HEK293T (cell line): ENCODE measurements around the gene MYLK3.

Source experiments
- CTBP1 ChIP-seq: fragments of 450-650 bp; IDR thresholded peaks from 2 replicates; pipeline ENCODE4 v1.6.1; 2016; ENCODE audit warnings: borderline replicate concordance
- FOXA1 ChIP-seq: fragments of 450-650 bp; IDR thresholded peaks from 2 replicates; pipeline ENCODE4 v1.6.1; 2016; ENCODE audit warnings: mild to moderate bottlenecking
- FOXM1 ChIP-seq: fragments of 450-650 bp; IDR thresholded peaks from 2 replicates; pipeline ENCODE4 v1.6.1; 2017; ENCODE audit warnings: mild to moderate bottlenecking, borderline replicate concordance
- L3MBTL2 ChIP-seq: fragments of 450-650 bp; conservative IDR thresholded peaks from 2 replicates; pipeline ENCODE4 v1.6.1; 2016; ENCODE audit warnings: mild to moderate bottlenecking
- SP1 ChIP-seq: fragments of 450-650 bp; IDR thresholded peaks from 2 replicates; pipeline ENCODE4 v1.6.1; 2017
- ZNF384 ChIP-seq: fragments of 450-650 bp; IDR thresholded peaks from 2 replicates; pipeline ENCODE4 v1.6.1; 2016
- TF ChIP-seq, protein P1 (sequence below): fragments of 450-650 bp; IDR thresholded peaks from 2 replicates; pipeline ENCODE4 v1.6.1; 2016

DNA sequence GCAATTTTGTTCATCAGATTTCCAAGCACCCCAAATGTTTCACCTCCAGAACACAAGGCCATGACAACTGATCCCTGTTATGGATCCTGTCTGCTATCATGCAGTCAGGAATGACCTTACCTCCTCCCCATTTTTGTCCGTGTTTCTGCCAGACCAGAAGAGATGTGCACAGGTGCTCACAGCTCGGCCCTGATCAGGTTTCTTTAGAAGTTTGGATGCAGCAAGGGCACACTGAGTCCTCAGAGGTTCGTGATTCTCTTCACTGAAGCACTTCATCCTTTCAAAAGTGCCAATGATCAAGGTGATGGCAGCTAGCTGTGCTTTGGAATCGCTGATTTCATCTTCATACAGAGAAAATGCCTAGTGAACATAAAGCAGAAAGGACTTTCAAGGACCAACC, 86.0 kb downstream of the MYLK3 start:
- no peak for TF ChIP-seq FOXA1
- TF ChIP-seq L3MBTL2: no peak
- no peak for TF ChIP-seq ZNF384
- no peak for TF ChIP-seq FOXM1
- no peak for TF ChIP-seq CTBP1
- no peak for TF ChIP-seq SP1
- TF ChIP-seq, protein P1, sequence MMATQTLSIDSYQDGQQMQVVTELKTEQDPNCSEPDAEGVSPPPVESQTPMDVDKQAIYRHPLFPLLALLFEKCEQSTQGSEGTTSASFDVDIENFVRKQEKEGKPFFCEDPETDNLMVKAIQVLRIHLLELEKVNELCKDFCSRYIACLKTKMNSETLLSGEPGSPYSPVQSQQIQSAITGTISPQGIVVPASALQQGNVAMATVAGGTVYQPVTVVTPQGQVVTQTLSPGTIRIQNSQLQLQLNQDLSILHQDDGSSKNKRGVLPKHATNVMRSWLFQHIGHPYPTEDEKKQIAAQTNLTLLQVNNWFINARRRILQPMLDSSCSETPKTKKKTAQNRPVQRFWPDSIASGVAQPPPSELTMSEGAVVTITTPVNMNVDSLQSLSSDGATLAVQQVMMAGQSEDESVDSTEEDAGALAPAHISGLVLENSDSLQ: no peak
